SK-N-SH (cell line): ENCODE data around the gene TFG.

Source experiments
- EP300 ChIP-seq, 2 experiments: IDR thresholded peaks; 2 replicates each; pipeline versions ENCODE4 v1.4.0 to v1.6.1; 2012; ENCODE audit warnings: borderline replicate concordance in 1 of 2, low read depth in 1 of 2, low read length in 1 of 2
- FOXM1 ChIP-seq: IDR thresholded peaks from 2 replicates; pipeline ENCODE4 v1.4.0; 2012; ENCODE audit warnings: low read depth, mild to moderate bottlenecking
- GABPA ChIP-seq: IDR thresholded peaks from 2 replicates; pipeline ENCODE4 v1.4.0; 2012; ENCODE audit warnings: low read depth, mild to moderate bottlenecking
- RAD21 ChIP-seq: IDR thresholded peaks from 2 replicates; pipeline ENCODE4 v1.6.1; 2012; ENCODE audit warnings: mild to moderate bottlenecking, low read length
- RXRA ChIP-seq: IDR thresholded peaks from 2 replicates; pipeline ENCODE4 v1.4.0; 2012; ENCODE audit warnings: low read depth, mild to moderate bottlenecking, borderline replicate concordance
- TF ChIP-seq, protein P1 (sequence below): fragments of 200-600 bp; sonication (generic); IDR thresholded peaks from 2 replicates; pipeline ENCODE4 v1.6.1; 2017; ENCODE audit warnings: antibody characterized with exemption, mild to moderate bottlenecking, moderate library complexity

DNA sequence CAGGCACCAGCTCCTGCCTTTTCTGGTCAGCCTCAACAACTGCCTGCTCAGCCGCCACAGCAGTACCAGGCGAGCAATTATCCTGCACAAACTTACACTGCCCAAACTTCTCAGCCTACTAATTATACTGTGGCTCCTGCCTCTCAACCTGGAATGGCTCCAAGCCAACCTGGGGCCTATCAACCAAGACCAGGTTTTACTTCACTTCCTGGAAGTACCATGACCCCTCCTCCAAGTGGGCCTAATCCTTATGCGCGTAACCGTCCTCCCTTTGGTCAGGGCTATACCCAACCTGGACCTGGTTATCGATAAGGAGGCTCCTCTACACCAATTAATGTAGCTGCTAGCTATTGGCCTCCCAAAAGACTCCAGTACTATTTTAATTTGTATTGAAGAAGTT lies 38.9 kb downstream of the TFG start:
- TF ChIP-seq RXRA, result no peak
- no peak for TF ChIP-seq RAD21
- no peak for TF ChIP-seq GABPA
- TF ChIP-seq, protein P1, sequence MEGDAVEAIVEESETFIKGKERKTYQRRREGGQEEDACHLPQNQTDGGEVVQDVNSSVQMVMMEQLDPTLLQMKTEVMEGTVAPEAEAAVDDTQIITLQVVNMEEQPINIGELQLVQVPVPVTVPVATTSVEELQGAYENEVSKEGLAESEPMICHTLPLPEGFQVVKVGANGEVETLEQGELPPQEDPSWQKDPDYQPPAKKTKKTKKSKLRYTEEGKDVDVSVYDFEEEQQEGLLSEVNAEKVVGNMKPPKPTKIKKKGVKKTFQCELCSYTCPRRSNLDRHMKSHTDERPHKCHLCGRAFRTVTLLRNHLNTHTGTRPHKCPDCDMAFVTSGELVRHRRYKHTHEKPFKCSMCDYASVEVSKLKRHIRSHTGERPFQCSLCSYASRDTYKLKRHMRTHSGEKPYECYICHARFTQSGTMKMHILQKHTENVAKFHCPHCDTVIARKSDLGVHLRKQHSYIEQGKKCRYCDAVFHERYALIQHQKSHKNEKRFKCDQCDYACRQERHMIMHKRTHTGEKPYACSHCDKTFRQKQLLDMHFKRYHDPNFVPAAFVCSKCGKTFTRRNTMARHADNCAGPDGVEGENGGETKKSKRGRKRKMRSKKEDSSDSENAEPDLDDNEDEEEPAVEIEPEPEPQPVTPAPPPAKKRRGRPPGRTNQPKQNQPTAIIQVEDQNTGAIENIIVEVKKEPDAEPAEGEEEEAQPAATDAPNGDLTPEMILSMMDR, result no peak
- no peak for TF ChIP-seq EP300 (IDR thresholded peaks at IDR 0.05; ENCODE audit: borderline replicate concordance in 1 of 2, low read depth in 1 of 2, low read length in 1 of 2)
- no peak for TF ChIP-seq FOXM1
